SU-DHL-6 (cell line): ENCODE results near the gene CPSF4L.

Experiments
- H2AFZ ChIP-seq: fragments of 200-600 bp; sonication (generic); 2 replicates; pipeline ENCODE4 v1.6.1; 2014; ENCODE audit warnings: low read depth, mild to moderate bottlenecking, moderate library complexity, mixed read lengths, antibody characterized with exemption, low read length; ENCODE audit not compliant: severe bottlenecking
- H3F3A ChIP-seq: fragments of 200-600 bp; shearing (Covaris generic); 2 replicates; pipeline ENCODE4 v1.6.0; 2016; ENCODE audit warnings: antibody characterized with exemption, mild to moderate bottlenecking; ENCODE audit not compliant: insufficient read depth
- H3K27ac ChIP-seq: fragments of 200-600 bp; sonication (generic); 2 replicates; pipeline ENCODE4 v1.5.1; 2016; ENCODE audit warnings: low read depth, mild to moderate bottlenecking, low read length, moderate library complexity, mixed read lengths
- H3K27me3 ChIP-seq: fragments of 200-600 bp; sonication (generic), shearing (Covaris generic); 2 replicates; pipeline ENCODE4 v1.6.0; 2014; ENCODE audit warnings: mild to moderate bottlenecking, low read length
- H3K36me3 ChIP-seq: fragments of 200-600 bp; sonication (generic); 2 replicates; pipeline ENCODE4 v1.6.1; 2014; ENCODE audit warnings: mild to moderate bottlenecking, low read length, mixed read lengths
- H3K4me2 ChIP-seq: fragments of 300-600, 200-600 bp; shearing (Covaris generic), sonication (generic); 2 replicates; pipeline ENCODE4 v1.6.0; 2014; ENCODE audit warnings: low read length, low read depth, mild to moderate bottlenecking; ENCODE audit not compliant: poor library complexity, severe bottlenecking
- H3K4me3 ChIP-seq: fragments of 200-600 bp; sonication (generic); 2 replicates; pipeline ENCODE4 v1.5.1; 2014; ENCODE audit warnings: antibody characterized with exemption, low read length, mild to moderate bottlenecking, mixed read lengths; ENCODE audit not compliant: insufficient read depth, poor library complexity, severe bottlenecking
- H3K79me2 ChIP-seq: fragments of 200-600 bp; sonication (generic); 2 replicates; pipeline ENCODE4 v1.6.1; 2014; ENCODE audit warnings: mild to moderate bottlenecking, low read length, moderate library complexity; ENCODE audit not compliant: insufficient read depth
- H3K9ac ChIP-seq: fragments of 200-600 bp; sonication (generic); 2 replicates; pipeline ENCODE4 v1.7.0; 2014; ENCODE audit warnings: mild to moderate bottlenecking, low read length
- H3K9me2 ChIP-seq: fragments of 200-600 bp; sonication (generic); replicated peaks from 2 replicates; pipeline ENCODE4 v1.6.1; 2014; ENCODE audit warnings: low read length; ENCODE audit not compliant: insufficient read depth
- H3K9me3 ChIP-seq: fragments of 200-600 bp; sonication (generic); 2 replicates; pipeline ENCODE4 v1.6.1; 2014; ENCODE audit warnings: low read length, mixed read lengths; ENCODE audit not compliant: insufficient read depth
- H4K20me1 ChIP-seq: fragments of 200-600 bp; sonication (generic); 2 replicates; pipeline ENCODE4 v1.6.1; 2014; ENCODE audit warnings: low read depth, mild to moderate bottlenecking, antibody characterized with exemption, low read length, moderate library complexity, mixed read lengths
- CTCF ChIP-seq: fragments of 200-600 bp; sonication (generic); IDR thresholded peaks from one replicate; pipeline ENCODE4 v1.5.1; 2017; ENCODE audit warnings: antibody characterized with exemption, mild to moderate bottlenecking, low read length, moderate library complexity; ENCODE audit not compliant: insufficient read depth, poor library complexity, severe bottlenecking
- EZH2phosphoT487 ChIP-seq: fragments of 200-600 bp; sonication (generic), shearing (Covaris generic); conservative IDR thresholded peaks from 2 replicates; pipeline ENCODE4 v1.6.1; 2018; ENCODE audit warnings: mild to moderate bottlenecking, antibody characterized with exemption, low read length, moderate library complexity, mixed read lengths

CPSF4L gene

GRCh38 chr17:73234736-73235135 lies 26.9 kb downstream of the CPSF4L start:
- Histone ChIP-seq H3K27me3 (no peaks in the 10 kb centered on the region), H3K9me3 (no peaks in the 10 kb centered on the region), H3K9me2 (no peaks in the 10 kb centered on the region), H3F3A (no peaks in the 10 kb centered on the region), H3K4me2 (no peak overlapping the region), H2AFZ (no peak overlapping the region), H3K4me3 (no peak overlapping the region), H3K27ac (no peak overlapping the region), H4K20me1 (no peaks in the 10 kb centered on the region), H3K36me3 (peaks cover 13% of the 10 kb centered on the region; the same call in 1 of the 2 replicates), H3K79me2 (peaks cover 50% of the 10 kb centered on the region), H3K9ac (no peak overlapping the region)
- TF ChIP-seq CTCF (no peak), EZH2phosphoT487 (no peak)

GRCh38 chr17:73232587-73233373 lies 28.9 kb downstream of the CPSF4L start:
- H3K36me3 ChIP-seq = peaks cover 13% of the 10 kb centered on the region; the same call in 1 of the 2 replicates
- H3F3A ChIP-seq = no peaks in the 10 kb centered on the region
- no peaks in the 10 kb centered on the region for H4K20me1 ChIP-seq
- H3K27ac ChIP-seq = peak overlapping the region; percentile 60
- TF ChIP-seq EZH2phosphoT487 (no peak), CTCF (no peak)
- no peaks in the 10 kb centered on the region for H3K9me3 ChIP-seq
- peak overlapping the region; percentile 82 for H3K4me2 ChIP-seq
- H3K4me3 ChIP-seq = peak overlapping the region; percentile 93
- H3K79me2 ChIP-seq = peaks cover 64% of the 10 kb centered on the region
- no peaks in the 10 kb centered on the region for H3K27me3 ChIP-seq
- H3K9ac ChIP-seq = peak overlapping the region; percentile 92
- H2AFZ ChIP-seq = peak overlapping the region; percentile 78
- no peaks in the 10 kb centered on the region for H3K9me2 ChIP-seq

- Histone ChIP-seq H2AFZ (peak overlapping the region; percentile 78), H3K4me2 (peak overlapping the region; percentile 82), H3K9me3 (no peaks in the 10 kb centered on the region), H3K4me3 (peak overlapping the region; percentile 93), H3K27me3 (no peaks in the 10 kb centered on the region), H3K36me3 (peaks cover 13% of the 10 kb centered on the region; the same call in 1 of the 2 replicates), H3K79me2 (peaks cover 65% of the 10 kb centered on the region), H3K9ac (peak overlapping the region; percentile 92), H3K27ac (peak overlapping the region; percentile 60), H3K9me2 (no peaks in the 10 kb centered on the region), H4K20me1 (no peaks in the 10 kb centered on the region), H3F3A (no peaks in the 10 kb centered on the region)
- TF ChIP-seq EZH2phosphoT487 (no peak), CTCF (no peak)
Measured at GRCh38 chr17:73231841-73232586, 29.7 kb downstream of the CPSF4L start.
